D341Med (cell line): ENCODE results near the gene DGKK.
"Not testable (repeated sequence)": the region's sequence is repeated elsewhere in the genome, so short reads cannot be mapped to it uniquely, and the experiment has no call there.

Experiments
- DNase-seq: peaks from one replicate; pipeline ENCODE4 v3.0.0; 2012; ENCODE audit warnings: low spot score

Gene DGKK

DNA sequence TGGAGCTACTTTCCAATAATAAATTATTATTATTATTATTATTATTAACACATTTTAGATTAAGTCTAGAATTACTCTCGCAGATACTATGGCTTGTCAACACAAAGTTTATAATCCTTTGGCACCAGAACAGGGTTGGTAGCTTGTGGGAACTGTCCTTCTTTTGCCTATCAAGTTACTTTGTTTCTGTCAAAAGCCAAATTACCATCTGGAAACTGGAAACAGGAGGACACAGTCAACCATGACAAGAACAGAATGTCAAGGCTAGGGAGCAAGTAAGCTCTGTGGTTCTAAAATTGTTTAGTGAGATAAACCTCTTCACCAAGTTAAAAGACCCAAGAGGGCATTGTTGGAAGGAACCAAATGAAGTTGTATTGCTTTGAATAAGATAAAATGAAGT is 42.5 kb downstream of the DGKK start:
- DNase-seq, result no peak

DNA sequence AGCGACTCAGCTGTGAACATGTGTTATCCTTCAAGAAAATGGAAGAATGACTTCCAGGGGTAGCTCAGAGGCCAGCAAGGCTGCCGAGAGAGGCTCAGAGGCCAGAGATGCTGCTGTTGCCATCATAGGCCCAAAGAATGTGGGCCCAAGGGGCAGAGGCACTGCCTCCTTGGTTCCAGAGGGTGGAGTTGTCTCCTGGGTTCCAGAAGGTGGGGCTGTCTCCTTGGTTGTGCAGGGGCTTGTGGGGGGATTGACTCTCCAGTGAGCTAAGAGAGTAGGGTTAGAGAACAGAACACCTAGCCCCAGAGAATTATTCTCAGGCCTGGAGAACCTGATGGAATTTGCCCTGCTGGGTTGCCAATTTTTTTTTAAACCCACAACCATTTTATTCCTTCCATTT is 62.6 kb downstream of the DGKK start:
- DNase-seq, result no peak

DNA sequence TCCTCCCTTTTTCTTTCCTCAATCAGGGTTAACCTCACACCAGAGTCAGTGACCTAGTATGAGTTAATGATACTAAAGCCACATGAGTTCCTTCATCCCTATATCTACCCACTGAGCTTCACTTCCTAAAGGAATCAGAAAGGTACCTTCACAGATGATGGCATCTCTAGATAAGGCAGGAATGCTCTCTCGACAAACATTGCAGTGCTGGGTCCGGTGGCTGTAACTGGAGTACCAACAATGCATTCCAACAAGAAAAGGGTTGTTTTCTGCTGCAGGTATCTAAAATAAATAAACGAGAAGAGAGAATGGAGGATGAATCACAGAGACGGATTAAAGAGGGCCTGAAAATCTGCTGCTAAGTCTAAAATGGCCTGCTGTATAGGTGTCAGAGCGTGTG is 66.7 kb downstream of the DGKK start:
- DNase-seq, result no peak

DNA sequence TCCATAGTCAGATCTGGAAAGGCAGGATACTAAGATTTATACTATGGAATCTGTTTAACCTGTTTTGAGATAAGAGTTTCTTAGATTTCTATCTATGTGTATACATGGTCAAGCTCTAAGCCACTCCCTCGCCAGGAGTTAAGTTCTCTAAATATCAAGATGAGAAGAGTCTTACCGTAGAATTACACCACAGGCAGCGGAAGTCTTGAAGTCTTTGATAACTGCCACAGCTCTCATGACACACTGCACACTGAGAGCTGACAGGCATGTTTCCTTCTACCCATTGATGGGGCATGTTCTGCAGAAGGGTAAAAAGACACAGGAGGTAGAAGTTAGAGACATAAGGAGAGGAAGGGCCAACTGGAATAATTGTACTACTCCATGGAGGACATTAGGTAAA is 67.7 kb downstream of the DGKK start:
- DNase-seq, result no peak

DNA sequence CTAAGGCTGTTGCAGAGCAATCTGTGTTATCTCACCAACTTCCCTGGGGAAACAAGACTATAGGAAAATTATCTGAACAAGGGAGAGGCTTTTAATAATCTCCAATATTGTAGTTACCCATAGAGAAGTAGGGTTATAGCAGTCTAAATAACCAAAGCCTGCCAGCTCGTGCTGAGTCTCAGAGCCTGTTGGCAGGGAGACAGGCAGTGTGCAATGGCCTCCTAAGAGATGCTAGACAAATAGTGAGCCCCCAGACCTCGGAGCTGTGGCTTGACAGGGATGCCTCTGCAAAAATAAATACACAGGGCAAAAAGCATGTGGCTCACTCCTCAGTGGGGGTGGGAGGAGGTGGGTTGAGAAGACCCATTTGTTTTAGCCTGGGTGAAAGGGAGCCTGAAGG is 76.7 kb downstream of the DGKK start:
- DNase-seq, result no peak

DNA sequence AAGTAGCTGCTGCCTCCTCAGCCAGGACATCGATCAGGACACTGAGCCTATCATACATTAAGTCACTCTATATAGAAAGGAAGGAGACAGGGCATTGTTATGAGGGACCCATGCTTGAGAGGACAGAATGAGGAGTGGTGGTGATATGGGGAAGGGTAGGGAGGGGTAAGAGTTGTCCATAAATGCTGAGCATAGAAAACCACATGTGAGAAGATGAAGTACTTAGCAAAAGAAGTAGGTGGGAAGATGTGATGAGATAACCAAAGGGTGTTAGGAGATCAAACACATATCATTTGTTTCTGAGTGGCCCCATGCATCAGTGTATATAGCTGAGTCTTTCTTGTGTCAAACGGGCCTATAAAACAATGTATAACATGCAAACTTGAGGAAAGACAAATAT is 84.1 kb downstream of the DGKK start:
- DNase-seq, result no peak

DNA sequence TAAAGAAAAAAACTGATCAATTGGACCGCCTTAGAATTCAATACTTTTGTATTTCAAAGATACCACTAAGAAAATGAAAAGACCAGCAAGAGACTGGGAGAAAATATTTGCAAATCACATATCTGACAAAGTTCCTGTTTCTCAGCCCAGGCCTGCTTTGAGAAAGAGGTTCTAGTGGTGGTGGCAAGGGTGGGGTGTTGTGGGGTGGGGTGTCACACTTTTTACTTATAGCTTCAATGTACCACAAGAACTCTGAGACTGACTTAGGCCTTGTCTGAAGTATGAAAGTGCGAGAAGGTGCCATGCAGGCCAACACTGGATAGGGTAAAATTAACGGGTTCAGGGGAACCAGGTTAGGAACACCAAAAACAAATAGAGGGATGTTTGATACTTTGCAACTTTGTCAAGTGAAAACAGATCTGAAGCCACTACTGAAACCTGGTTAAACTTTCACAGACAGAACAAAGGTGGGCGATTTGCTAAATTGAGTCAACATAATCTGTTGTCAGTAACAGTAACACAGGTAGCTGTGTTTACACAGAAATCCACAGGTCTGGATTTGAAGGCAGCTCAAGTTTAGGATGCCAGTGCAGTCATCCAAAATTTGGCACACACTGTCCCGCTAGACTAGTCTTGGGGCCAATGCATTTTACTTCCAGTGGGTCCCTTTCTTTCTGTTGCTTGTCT is 88.8 kb downstream of the DGKK start:
- no peak for DNase-seq

DNA sequence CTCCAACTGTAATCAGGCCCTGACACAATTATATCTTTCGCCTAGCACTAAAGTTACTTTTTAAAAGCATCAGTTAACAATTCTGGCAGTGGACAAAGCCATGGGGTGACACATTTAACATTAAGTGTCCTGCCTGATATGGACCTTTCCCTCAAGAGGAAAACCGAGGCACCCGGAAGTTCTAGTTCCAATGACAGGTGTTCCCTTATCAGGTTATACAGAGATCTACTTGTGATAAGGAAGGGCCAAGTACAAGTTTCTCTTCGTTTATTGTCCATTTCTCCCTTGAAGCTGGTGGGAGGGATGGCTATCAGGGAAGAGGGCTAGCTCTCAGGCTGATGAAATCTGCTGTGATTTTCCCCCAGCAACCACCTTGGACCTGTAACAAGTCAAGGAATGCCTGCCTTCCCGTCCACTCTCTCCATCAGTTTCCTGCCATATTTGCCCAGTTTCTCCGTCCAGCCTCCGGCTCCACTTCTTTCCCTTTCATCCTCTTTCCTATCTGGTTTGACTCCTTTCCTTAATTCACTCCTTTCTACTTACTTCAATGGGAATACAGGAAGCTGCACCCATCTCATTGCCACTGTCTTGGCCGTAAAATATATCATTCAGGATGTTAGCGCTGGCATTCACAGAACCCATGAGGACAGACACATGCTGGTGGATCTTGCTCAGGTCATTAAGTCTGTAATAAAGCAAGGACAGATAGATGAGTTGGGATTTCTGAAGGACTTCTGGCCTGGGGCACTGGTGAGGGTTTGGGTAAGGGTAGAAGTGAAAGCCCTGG is 95.0 kb downstream of the DGKK start:
- DNase-seq, result no peak

DNA sequence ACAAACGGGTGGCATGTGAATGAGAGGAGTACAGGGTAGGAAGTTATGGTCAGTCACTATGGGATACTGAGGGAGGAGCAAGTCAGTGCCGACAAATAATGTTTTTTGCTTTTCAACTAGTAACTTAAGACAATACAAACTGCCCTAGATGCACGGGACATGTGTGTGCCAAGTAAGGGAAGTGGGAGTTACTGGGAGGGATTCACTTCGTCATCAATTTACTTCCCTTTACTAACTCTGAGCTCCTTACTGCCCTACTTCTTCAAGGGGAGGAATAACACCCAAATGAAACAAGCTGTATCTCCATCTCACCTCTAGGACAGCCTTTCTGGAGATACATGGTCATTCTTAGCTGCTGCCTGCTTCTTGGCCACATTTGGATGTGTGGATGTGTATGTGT is 97.7 kb downstream of the DGKK start:
- no peak for DNase-seq

DNA sequence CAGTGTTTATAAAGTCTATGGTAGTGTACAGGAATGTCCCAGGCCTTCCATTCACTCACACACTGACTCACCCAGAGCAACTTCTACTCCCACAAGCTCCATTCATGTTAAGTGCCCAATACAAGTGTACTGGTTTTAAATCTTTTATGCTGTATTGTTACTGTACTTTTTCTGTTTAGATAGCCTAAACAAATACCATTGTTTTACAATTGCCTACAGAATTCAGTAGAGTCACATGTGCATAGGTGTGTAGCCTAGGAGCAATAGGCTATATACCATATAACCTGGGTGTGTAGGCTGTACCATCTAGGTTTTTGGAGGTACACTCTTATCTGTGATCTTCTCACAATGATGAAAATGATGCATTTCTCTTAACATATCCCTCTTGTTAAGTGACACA is 126.7 kb downstream of the DGKK start:
- no peak for DNase-seq

DNA sequence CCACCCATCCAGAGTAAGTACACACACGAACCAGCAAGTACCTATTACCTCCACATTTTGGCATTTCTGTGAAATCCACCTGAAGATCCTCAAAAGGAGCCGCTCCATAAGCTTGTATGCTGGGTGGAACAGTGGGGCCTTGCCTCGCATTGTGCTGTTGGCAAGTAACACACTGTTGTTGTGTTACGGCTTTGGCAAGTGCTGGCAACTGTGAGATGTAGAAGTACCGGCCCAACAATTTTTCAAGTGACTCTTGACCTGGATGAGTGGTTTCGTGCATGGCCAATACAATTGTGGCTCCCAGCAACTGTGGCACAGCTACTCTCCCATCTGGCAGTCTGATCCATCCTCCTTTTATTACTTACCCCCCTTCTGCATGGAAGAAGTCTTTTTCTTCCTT is 137.3 kb downstream of the DGKK start:
- no peak for DNase-seq

DNA sequence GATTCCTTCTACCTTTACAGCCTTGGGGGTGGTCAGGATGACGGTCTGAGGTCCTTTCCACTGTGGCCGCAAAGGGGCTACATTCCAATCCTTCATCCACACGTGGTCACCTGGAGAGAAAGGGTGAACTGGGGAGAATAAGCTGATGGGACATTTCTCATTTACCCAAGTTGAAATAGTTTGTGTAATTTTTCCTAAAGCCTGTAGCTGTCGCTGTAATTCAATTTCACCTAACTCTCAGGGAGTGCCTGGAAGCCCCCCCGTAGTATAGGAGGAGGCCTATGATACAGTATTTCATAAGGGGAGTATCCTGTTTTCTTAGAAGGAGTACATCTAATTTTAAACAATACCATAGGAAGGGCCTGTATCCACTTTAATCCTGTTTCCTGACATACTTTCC is 138.0 kb downstream of the DGKK start:
- not testable (repeated sequence) for DNase-seq

DNA sequence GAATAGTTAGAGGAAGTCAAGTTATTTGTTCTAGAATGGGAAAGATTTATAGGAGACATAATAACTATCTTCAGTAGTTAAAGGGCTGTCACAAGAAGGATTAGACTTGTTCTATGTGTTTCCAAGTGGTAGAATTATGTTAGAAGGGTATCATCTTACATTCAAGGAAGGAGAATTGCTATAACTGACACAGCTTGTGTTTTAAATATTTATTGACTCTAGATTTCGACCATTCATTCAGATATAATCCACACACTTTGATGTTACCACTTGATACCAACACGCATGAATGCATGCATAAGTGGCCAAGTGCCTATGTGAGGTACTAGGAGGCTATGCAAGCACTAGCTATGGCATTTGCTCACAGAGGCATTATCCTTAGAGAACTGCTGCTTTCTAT is 143.4 kb downstream of the DGKK start:
- no peak for DNase-seq
